Measurements from ENCODE around the gene KNOP1.
"Not testable (repeated sequence)": the region's sequence is repeated elsewhere in the genome, so short reads cannot be mapped to it uniquely, and the experiment has no call there.

KNOP1 gene

GRCh38 chr16:19683453-19684236, 34.4 kb downstream of the KNOP1 start:
- no peak for DNase-seq

- no peak for DNase-seq
These were observed 36.4 kb downstream of the KNOP1 start for GRCh38 chr16:19681637-19682036.

- DNase-seq: no peak
These were observed 37.1 kb downstream of the KNOP1 start for GRCh38 chr16:19680881-19681340.

- DNase-seq: not testable (repeated sequence)
These were observed 38.7 kb downstream of the KNOP1 start for GRCh38 chr16:19679281-19679680.

GRCh38 chr16:19678804-19679203, 39.2 kb downstream of the KNOP1 start:
- no peak for DNase-seq

GRCh38 chr16:19677402-19677801, 40.6 kb downstream of the KNOP1 start:
- DNase-seq: no peak

GRCh38 chr16:19674485-19674884, 43.5 kb downstream of the KNOP1 start:
- DNase-seq: no peak

- no peak for DNase-seq
These were observed 45.6 kb downstream of the KNOP1 start for GRCh38 chr16:19672378-19672777.

- no peak for DNase-seq
These were observed 51.5 kb downstream of the KNOP1 start for GRCh38 chr16:19666477-19666876.

GRCh38 chr16:19665313-19665712, 52.7 kb downstream of the KNOP1 start:
- DNase-seq: not testable (repeated sequence)

- DNase-seq: no peak
These were observed 53.9 kb downstream of the KNOP1 start for GRCh38 chr16:19664166-19664565.

GRCh38 chr16:19662351-19662750, 55.7 kb downstream of the KNOP1 start:
- no peak for DNase-seq

GRCh38 chr16:19660432-19660831, 57.6 kb downstream of the KNOP1 start:
- DNase-seq: no peak

- DNase-seq: no peak
These were observed 58.5 kb downstream of the KNOP1 start for GRCh38 chr16:19659554-19659953.

- DNase-seq: no peak
These were observed 60.2 kb downstream of the KNOP1 start for GRCh38 chr16:19657831-19658230.

- no peak for DNase-seq
These were observed 62.7 kb downstream of the KNOP1 start for GRCh38 chr16:19655242-19655777.

GRCh38 chr16:19654147-19654546, 63.9 kb downstream of the KNOP1 start:
- DNase-seq: no peak
